BLaER1 (cell line): ENCODE measurements around the gene KLK6.
"Not testable (repeated sequence)": the region's sequence is repeated elsewhere in the genome, so short reads cannot be mapped to it uniquely, and the experiment has no call there.

Source experiments
- H3K27ac ChIP-seq: shearing (Covaris generic); formaldehyde crosslinking; 2 replicates; pipeline ENCODE4 v1.8.1; 2022
- H3K27me3 ChIP-seq: shearing (Covaris generic); formaldehyde crosslinking; 2 replicates; pipeline ENCODE4 v1.8.1; 2022
- H3K36me3 ChIP-seq: shearing (Covaris generic); formaldehyde crosslinking; 2 replicates; pipeline ENCODE4 v1.8.1; 2022
- H3K4me1 ChIP-seq: shearing (Covaris generic); formaldehyde crosslinking; 2 replicates; pipeline ENCODE4 v1.8.1; 2022
- H3K4me2 ChIP-seq: shearing (Covaris generic); formaldehyde crosslinking; 2 replicates; pipeline ENCODE4 v1.8.1; 2022
- H3K4me3 ChIP-seq: shearing (Covaris generic); formaldehyde crosslinking; 2 replicates; pipeline ENCODE4 v1.8.1; 2022
- H3K9ac ChIP-seq: shearing (Covaris generic); formaldehyde crosslinking; 2 replicates; pipeline ENCODE4 v1.8.1; 2022
- H3K9me3 ChIP-seq: shearing (Covaris generic); formaldehyde crosslinking; 2 replicates; pipeline ENCODE4 v1.8.1; 2022
- H4K20me1 ChIP-seq: shearing (Covaris generic); formaldehyde crosslinking; 2 replicates; pipeline ENCODE4 v1.8.1; 2022
- Cebpa-rat ChIP-seq: shearing (Covaris generic); IDR thresholded peaks from 2 replicates; pipeline ENCODE4 v1.8.1; 2022

Gene KLK6

DNA sequence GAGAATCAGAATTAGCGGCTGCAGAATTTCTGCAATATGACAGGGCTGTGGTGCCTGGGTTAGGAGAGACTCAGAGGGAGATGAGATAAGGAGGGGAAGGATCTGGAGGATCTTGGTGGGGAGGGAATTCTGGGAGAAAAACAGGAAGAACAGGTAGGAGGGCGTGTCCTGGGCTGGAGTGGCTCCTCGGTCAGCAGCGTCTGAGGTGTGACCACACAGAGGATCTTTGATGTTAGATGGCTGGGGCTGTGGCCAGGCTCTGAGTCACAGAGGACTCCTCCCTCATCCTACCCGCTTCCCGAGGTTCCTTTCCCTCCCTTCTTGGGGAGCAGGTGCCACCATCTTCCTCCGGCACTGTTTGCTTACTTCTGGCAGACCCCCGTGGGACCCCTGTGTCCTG lies 6.4 kb upstream of the KLK6 start:
- Histone ChIP-seq H3K9ac (no peak overlapping the region), H3K9me3 (no peaks in the 10 kb centered on the region), H3K27ac (no peak overlapping the region), H3K4me1 (no peaks in the 10 kb centered on the region), H4K20me1 (no peaks in the 10 kb centered on the region), H3K4me2 (no peak overlapping the region), H3K4me3 (no peak overlapping the region), H3K27me3 (no peaks in the 10 kb centered on the region), H3K36me3 (no peaks in the 10 kb centered on the region)
- TF ChIP-seq Cebpa-rat: no peak

DNA sequence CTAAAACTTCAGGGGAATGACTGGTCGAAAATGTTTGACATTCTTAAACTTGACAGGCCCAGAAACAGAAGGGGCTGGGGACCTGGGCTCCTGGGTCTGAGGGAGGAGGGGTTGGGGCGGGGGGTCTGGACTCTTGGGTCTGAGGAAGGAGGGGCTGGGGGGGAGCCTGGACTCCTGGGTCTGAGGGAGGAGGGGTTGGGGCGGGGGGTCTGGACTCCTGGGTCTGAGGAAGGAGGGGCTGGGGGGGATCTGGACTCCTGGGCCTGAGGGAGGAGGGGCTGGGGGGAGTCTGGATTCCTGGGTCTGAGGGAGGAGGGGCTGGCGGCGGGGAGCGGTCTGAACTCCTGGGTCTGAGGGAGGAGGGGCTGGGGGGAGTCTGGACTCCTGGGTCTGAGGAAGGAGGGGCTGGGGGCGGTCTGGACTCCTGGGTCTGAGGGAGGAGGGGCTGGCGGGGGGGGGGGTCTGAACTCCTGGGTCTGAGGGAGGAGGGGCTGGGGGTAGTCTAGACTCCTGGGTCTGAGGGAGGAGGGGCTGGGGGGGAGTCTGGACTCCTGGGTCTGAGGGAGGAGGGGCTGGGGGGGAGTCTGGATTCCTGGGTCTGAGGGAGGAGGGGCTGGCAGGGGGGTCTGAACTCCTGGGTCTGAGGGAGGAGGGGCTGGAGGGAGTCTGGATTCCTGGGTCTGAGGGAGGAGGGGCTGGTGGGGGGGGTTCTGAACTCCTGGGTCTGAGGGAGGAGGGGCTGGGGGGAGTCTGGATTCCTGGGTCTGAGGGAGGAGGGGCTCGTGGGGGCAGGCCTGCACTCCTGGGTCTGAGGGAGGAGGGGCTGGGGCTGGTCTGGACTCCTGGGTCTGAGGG lies 5.5 kb upstream of the KLK6 start:
- no peak overlapping the region for H3K9ac ChIP-seq
- no peaks in the 10 kb centered on the region for H4K20me1 ChIP-seq
- no peak overlapping the region for H3K27ac ChIP-seq
- H3K9me3 ChIP-seq: no peaks in the 10 kb centered on the region
- H3K27me3 ChIP-seq: no peaks in the 10 kb centered on the region
- H3K4me2 ChIP-seq: no peak overlapping the region
- H3K4me3 ChIP-seq: no peak overlapping the region
- TF ChIP-seq Cebpa-rat: no peak
- no peaks in the 10 kb centered on the region for H3K4me1 ChIP-seq
- H3K36me3 ChIP-seq: no peaks in the 10 kb centered on the region

DNA sequence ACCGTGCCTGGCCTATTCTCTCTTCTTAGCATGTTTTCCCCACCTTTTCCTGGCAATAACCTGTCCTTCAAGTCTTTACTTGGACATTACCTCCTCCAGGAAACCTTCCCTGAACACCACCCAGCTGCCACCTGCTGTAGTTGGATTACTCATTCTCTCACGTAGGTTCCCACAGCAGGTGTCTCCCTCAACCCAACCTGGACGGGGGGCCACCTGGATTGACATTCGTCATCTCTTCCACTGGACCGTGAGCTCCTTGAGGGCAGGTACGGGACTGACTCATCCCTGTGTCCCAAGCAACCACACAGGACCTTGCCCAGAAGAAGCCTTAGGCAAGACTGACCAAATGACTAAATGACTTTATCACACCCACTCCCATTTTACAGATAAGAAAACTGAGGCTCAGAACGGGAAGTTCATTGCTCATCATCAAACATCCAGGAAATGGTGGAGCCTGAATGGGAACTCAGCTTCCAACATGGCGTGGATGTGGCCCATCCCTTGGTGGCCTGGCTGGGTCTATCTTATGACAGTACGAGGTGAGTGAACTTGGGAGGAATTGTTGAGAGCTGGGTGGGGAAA lies 3.5 kb upstream of the KLK6 start:
- Histone ChIP-seq H3K36me3 (no peaks in the 10 kb centered on the region), H3K27ac (no peak overlapping the region)
- no peak for TF ChIP-seq Cebpa-rat

DNA sequence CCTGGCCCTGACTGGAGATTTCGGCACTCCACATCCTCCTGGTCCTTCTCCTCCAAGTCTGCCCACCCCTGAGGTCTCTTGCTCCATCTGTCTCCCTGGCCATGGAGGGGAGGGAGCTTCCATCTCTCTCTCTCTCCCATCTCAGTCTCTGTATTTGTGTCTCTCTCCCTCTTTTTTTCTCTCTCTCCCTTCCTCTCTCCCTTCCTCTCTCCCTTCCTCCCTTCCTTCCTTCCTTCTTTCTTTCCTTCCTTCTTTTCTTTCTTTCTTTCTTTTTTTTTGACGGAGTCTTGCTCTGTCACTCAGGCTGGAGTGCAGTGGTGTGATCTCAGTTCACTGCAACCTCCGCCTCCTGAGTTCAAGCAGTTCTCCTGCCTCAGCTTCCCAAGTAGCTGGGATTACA lies 419 bp upstream of the KLK6 start:
- not testable (repeated sequence) for H3K9ac ChIP-seq, H3K4me3 ChIP-seq, H4K20me1 ChIP-seq, H3K9me3 ChIP-seq, H3K36me3 ChIP-seq, H3K4me2 ChIP-seq, H3K27ac ChIP-seq, H3K27me3 ChIP-seq
- H3K4me1 ChIP-seq: peaks cover 17% of the 10 kb centered on the region; the same call in 1 of the 2 replicates

More for the DNA sequence above, 3.5 kb upstream of the KLK6 start:
- no peak overlapping the region for H3K9ac ChIP-seq
- peaks cover 16% of the 10 kb centered on the region; the same call in 1 of the 2 replicates for H3K4me1 ChIP-seq
- H3K9me3 ChIP-seq: no peaks in the 10 kb centered on the region
- H3K4me3 ChIP-seq: no peak overlapping the region
- H3K27me3 ChIP-seq: no peaks in the 10 kb centered on the region
- no peaks in the 10 kb centered on the region for H4K20me1 ChIP-seq
- H3K4me2 ChIP-seq: no peak overlapping the region

DNA sequence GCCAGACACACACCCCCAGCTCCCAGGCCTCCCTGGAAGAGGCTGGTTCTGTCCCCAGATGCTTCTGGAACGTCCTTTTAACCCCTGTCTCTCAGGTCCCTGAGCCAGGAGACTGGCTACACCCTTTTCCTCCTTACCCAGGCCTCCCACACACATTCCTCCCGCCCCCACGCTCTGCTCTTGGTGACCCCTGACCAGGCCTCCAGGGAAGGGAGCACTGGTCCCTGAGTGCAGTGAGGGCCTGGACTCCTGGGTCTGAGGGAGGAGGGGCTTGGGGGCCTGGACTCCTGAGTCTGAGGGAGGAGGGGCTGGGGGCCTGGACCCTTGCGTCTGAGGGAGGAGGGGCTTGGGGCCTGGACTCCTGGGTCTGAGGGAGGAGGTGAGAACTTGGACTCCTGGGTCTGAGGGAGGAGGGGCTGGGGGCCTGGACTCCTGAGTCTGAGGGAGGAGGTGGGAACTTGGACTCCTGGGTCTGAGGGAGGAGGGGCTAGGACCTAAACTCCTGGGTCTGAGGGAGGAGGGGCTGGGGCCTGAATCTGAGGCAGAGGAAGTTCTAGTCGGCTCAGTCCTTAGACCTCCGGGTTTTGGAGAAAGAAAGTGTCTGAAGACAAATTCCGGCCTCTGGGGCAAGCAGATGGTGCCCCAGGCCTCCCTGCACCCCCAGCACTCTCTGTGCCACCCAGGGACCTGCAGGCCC lies 527 bp downstream of the KLK6 start:
- Histone ChIP-seq H3K36me3 (no peaks in the 10 kb centered on the region), H3K4me2 (peak overlapping the region; percentile 9; the same call in 1 of the 2 replicates), H3K27ac (no peak overlapping the region), H3K4me3 (no peak overlapping the region), H3K9ac (no peak overlapping the region), H3K9me3 (no peaks in the 10 kb centered on the region), H4K20me1 (no peaks in the 10 kb centered on the region), H3K4me1 (peaks cover 17% of the 10 kb centered on the region; the same call in 1 of the 2 replicates), H3K27me3 (no peaks in the 10 kb centered on the region)
- no peak for TF ChIP-seq Cebpa-rat

DNA sequence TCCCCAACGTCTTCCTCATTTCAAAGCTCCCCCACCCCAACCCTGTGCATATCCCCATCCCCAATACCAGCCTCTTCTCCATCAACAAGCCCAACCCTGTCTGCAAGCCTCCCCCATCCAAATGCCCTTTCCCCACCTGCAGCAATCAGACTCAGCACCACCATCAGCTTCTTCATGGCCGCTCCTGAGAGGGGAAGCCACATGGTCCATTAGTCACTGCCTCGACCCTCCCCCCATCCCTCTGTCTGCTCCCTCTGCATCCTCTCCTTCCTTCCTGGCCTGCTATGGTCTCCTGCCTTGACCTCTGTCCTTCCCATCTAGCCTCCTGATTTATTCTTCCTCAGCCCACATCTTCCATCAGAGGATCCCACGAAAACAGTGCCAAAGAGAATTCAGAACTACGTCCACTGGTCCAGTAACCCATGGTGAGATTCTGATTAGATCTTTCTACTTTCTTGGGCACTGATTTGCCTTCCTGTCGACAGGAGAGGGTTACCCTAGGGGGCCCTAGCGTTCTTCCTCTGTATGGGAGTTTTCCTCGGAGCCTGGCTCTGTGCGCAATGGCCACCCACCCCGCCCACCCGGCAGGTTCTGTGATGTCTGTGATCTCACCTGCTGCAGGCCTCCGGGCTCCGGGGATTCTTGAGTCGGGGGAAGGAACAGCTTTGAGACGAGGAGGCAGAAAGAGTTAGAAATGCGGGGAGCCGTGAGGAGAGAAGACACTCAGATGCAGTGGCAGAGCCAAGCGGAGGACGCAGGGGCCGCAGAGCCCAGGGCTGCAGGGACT lies 1.3 kb downstream of the KLK6 start:
- H3K27ac ChIP-seq: no peak overlapping the region
- H4K20me1 ChIP-seq: no peaks in the 10 kb centered on the region
- peaks cover 17% of the 10 kb centered on the region; the same call in 1 of the 2 replicates for H3K4me1 ChIP-seq
- no peaks in the 10 kb centered on the region for H3K36me3 ChIP-seq
- no peak for TF ChIP-seq Cebpa-rat
- peak overlapping the region; percentile 40 for H3K4me2 ChIP-seq
- no peaks in the 10 kb centered on the region for H3K27me3 ChIP-seq
- no peak overlapping the region for H3K4me3 ChIP-seq
- H3K9ac ChIP-seq: no peak overlapping the region
- no peaks in the 10 kb centered on the region for H3K9me3 ChIP-seq

DNA sequence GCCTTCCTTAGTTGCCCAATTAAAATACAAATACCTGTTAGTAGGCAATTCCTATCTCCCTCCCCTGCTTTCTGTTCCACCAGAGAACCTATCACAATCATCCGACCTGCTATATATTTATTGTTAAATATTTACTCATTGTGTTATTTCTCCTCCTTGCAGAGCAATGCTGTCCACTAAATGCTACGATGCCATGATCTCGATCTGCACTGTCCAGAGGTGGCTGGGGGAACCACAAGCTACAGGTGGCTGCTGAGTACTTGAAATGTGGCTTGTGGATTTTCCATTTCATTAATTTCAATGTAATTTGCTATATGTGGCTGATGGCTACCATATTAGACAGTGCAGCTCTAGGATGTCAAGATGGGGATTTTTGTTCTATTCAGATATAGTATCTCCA lies 5.1 kb downstream of the KLK6 start:
- no peak for TF ChIP-seq Cebpa-rat

DNA sequence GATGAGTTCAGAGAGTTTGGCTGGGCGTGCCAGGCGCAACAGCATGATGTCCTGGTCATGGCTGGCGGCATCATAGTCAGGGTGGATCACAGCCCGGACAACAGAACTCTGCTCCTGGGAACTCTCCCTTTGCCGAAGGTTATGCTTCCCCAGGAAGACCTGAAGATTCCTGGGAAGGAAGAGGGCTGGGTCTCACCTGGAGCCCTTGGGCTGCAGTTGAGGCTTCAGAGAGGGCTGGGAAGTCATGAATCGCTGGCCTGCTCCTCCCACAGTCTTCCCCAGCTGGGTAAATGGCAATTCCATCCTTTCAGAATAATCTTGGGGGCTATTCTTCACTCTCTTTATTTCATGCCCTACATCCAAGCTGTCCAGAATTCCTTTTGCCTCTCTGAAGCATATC lies 6.0 kb downstream of the KLK6 start:
- no peak overlapping the region for H3K9ac ChIP-seq
- H3K27me3 ChIP-seq: no peaks in the 10 kb centered on the region
- H3K36me3 ChIP-seq: no peaks in the 10 kb centered on the region
- no peak for TF ChIP-seq Cebpa-rat
- no peak overlapping the region for H3K4me2 ChIP-seq
- H3K4me3 ChIP-seq: no peak overlapping the region
- H3K27ac ChIP-seq: no peak overlapping the region
- peaks cover 4% of the 10 kb centered on the region; the same call in 1 of the 2 replicates for H3K4me1 ChIP-seq
- H4K20me1 ChIP-seq: no peaks in the 10 kb centered on the region
- H3K9me3 ChIP-seq: no peaks in the 10 kb centered on the region

More for the DNA sequence above, 5.1 kb downstream of the KLK6 start:
- Histone ChIP-seq H3K4me3 (no peak overlapping the region), H3K4me2 (no peak overlapping the region), H3K36me3 (no peaks in the 10 kb centered on the region), H3K27me3 (no peaks in the 10 kb centered on the region), H3K9ac (no peak overlapping the region), H3K27ac (no peak overlapping the region), H3K9me3 (no peaks in the 10 kb centered on the region), H4K20me1 (no peaks in the 10 kb centered on the region), H3K4me1 (peaks cover 13% of the 10 kb centered on the region; the same call in 1 of the 2 replicates)

DNA sequence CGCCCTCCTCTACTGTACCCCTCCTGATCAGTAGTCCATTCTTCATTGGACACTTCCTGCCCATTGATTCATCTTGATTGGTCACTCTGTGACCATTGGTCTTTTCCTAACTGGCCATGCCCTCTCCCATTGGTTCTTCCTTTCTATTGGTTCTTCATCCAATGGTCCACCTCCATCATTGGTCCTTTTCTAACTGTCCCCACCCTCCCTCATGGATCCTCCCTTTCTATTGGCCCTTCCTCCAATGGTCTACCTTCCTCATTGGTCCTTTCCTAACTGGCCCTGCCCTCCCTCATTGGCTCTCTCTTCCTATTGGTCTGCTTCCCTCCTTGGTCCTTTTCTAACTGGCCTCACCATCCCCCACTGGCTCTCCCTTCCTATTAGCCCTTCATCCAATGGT lies 7.1 kb downstream of the KLK6 start:
- Histone ChIP-seq H3K36me3 (no peaks in the 10 kb centered on the region), H3K4me3 (no peak overlapping the region), H3K9ac (no peak overlapping the region), H3K9me3 (no peaks in the 10 kb centered on the region), H3K4me2 (no peak overlapping the region), H3K4me1 (no peaks in the 10 kb centered on the region), H3K27ac (no peak overlapping the region), H3K27me3 (no peaks in the 10 kb centered on the region), H4K20me1 (no peaks in the 10 kb centered on the region)
- TF ChIP-seq Cebpa-rat: no peak
